Activated CD4-positive, alpha-beta T cell treated with anti-CD3 and anti-CD28 coated beads, Interleukin-2, amount 10 ng/mL, durations not matched to agents 7 days and 5 days (primary cell): ENCODE results near the gene WDR91. TPM values are rescaled to one million over a fixed set of nuclear protein-coding genes. Genes with fewer than 3 reads are reported as not detected.
"Not testable (repeated sequence)": the region's sequence is repeated elsewhere in the genome, so short reads cannot be mapped to it uniquely, and the experiment has no call there.

Source experiments
- CTCF ChIA-PET: fragments of 350-600 bp; sonication (Branson Sonifier 250); formaldehyde crosslinking; loops from one replicate; lab custom pipeline; 2021; ENCODE audit warnings: antibody characterized with exemption; lab: Charles Lee
- POLR2A ChIA-PET: fragments of 350-600 bp; sonication (Branson Sonifier 250); formaldehyde crosslinking; loops from one replicate; lab custom pipeline; 2021; ENCODE audit warnings: antibody characterized with exemption; lab: Charles Lee
- DNase-seq: peaks from one replicate; pipeline ENCODE4 v3.0.0-alpha.2; 2020
- H3K27ac Mint-ChIP-seq: one replicate; pipeline ENCODE4 v1.8.0; 2021; ENCODE audit warnings: mild to moderate bottlenecking, moderate library complexity, mixed read lengths
- H3K27me3 Mint-ChIP-seq: one replicate; pipeline ENCODE4 v1.8.0; 2021; ENCODE audit warnings: mixed read lengths
- H3K36me3 Mint-ChIP-seq: one replicate; pipeline ENCODE4 v1.8.0; 2021; ENCODE audit warnings: low read depth, mixed read lengths
- H3K4me1 Mint-ChIP-seq: one replicate; pipeline ENCODE4 v1.8.0; 2021; ENCODE audit warnings: mixed read lengths
- H3K4me3 Mint-ChIP-seq: one replicate; pipeline ENCODE4 v1.8.0; 2021; ENCODE audit warnings: mild to moderate bottlenecking, moderate library complexity, mixed read lengths
- H3K9me3 Mint-ChIP-seq: one replicate; pipeline ENCODE4 v1.8.0; 2021; ENCODE audit warnings: mixed read lengths
- total RNA-seq, 2 experiments: library from RNA; stranded (reverse); gene quantifications; one replicate each; pipeline ENCODE4 v1.2.3, GENCODE V29; 2021

Gene WDR91
- total RNA-seq, 2 experiments from 2014 or later, result 15.5 to 17.3 TPM

- Mint-ChIP-seq H3K4me3 (no peak overlapping the region), H3K36me3 (peaks cover 60% of the 10 kb centered on the region), H3K4me1 (no peaks in the 10 kb centered on the region), H3K27me3 (no peaks in the 10 kb centered on the region), H3K27ac (no peak overlapping the region), H3K9me3 (peaks cover 40% of the 10 kb centered on the region)
- no peak for DNase-seq
- ChIA-PET CTCF (interaction anchor here (0.6 to 4.4 kb wide), 4 partner anchors 12 to 500 kb away, joined by 3 to 21 read pairs (median 3); partner anchors contain the start of gene CYREN), POLR2A (no interaction called here)
Observed at GRCh38 chr7:135181929-135182678, 29.2 kb downstream of the WDR91 start.

- H3K36me3 Mint-ChIP-seq, result peaks cover 56% of the 10 kb centered on the region
- no peaks in the 10 kb centered on the region for H3K27me3 Mint-ChIP-seq
- H3K4me1 Mint-ChIP-seq, result no peaks in the 10 kb centered on the region
- no peak for DNase-seq
- H3K4me3 Mint-ChIP-seq, result no peak overlapping the region
- H3K27ac Mint-ChIP-seq, result no peak overlapping the region
- peaks cover 40% of the 10 kb centered on the region for H3K9me3 Mint-ChIP-seq
- ChIA-PET CTCF (interaction anchor here (0.6 to 4.4 kb wide), 3 partner anchors 11 to 486 kb away, joined by 3 to 21 read pairs (median 3); partner anchors contain the start of genes CYREN and WDR91), POLR2A (no interaction called here)
Observed at GRCh38 chr7:135181261-135181928, 29.9 kb downstream of the WDR91 start.

GRCh38 chr7:135180122-135180521, 31.2 kb downstream of the WDR91 start:
- H3K4me1 Mint-ChIP-seq, result no peaks in the 10 kb centered on the region
- no peak overlapping the region for H3K27ac Mint-ChIP-seq
- no peaks in the 10 kb centered on the region for H3K27me3 Mint-ChIP-seq
- peaks cover 40% of the 10 kb centered on the region for H3K9me3 Mint-ChIP-seq
- ChIA-PET POLR2A (no interaction called here), CTCF (interaction anchor here (1.4 to 4.4 kb wide), 3 partner anchors 10 to 31 kb away, joined by 3 to 21 read pairs (median 7); partner anchors contain the start of genes CYREN and WDR91)
- no peak overlapping the region for H3K4me3 Mint-ChIP-seq
- H3K36me3 Mint-ChIP-seq, result peaks cover 48% of the 10 kb centered on the region
- no peak for DNase-seq

- POLR2A ChIA-PET, result no interaction called here
- Mint-ChIP-seq H3K27me3 (no peaks in the 10 kb centered on the region), H3K9me3 (peaks cover 40% of the 10 kb centered on the region), H3K4me3 (no peak overlapping the region), H3K36me3 (peaks cover 45% of the 10 kb centered on the region), H3K4me1 (no peaks in the 10 kb centered on the region), H3K27ac (no peak overlapping the region)
- CTCF ChIA-PET, result interaction anchor here (0.8 to 4.4 kb wide), 5 partner anchors 9 to 193 kb away, joined by 4 to 21 read pairs (median 6); partner anchors contain the start of genes AGBL3 and CYREN
- no peak for DNase-seq
Observed at GRCh38 chr7:135179321-135179925, 31.9 kb downstream of the WDR91 start.

- Mint-ChIP-seq H3K4me1 (no peaks in the 10 kb centered on the region), H3K27ac (no peak overlapping the region), H3K9me3 (peaks cover 33% of the 10 kb centered on the region), H3K4me3 (no peak overlapping the region), H3K36me3 (peaks cover 36% of the 10 kb centered on the region), H3K27me3 (no peaks in the 10 kb centered on the region)
- POLR2A ChIA-PET, result no interaction called here
- no peak for DNase-seq
- CTCF ChIA-PET, result interaction anchor here (0.8 to 4.4 kb wide), 3 partner anchors 8 to 192 kb away, joined by 4 to 21 read pairs (median 6); partner anchors contain the start of genes AGBL3 and CYREN
Observed at GRCh38 chr7:135178364-135178763, 33.0 kb downstream of the WDR91 start.

GRCh38 chr7:135177028-135177696, 34.2 kb downstream of the WDR91 start:
- H3K4me3 Mint-ChIP-seq, result no peak overlapping the region
- DNase-seq, result no peak
- no peaks in the 10 kb centered on the region for H3K27me3 Mint-ChIP-seq
- peaks cover 26% of the 10 kb centered on the region for H3K36me3 Mint-ChIP-seq
- H3K27ac Mint-ChIP-seq, result no peak overlapping the region
- H3K4me1 Mint-ChIP-seq, result peaks cover under 1% of the 10 kb centered on the region
- H3K9me3 Mint-ChIP-seq, result peaks cover 26% of the 10 kb centered on the region
- ChIA-PET CTCF (interaction anchor here (1.0 kb wide), 1 partner anchor 12 kb away, joined by 3 read pairs; no protein-coding TSS in a partner anchor), POLR2A (no interaction called here)

GRCh38 chr7:135175931-135176330, 35.4 kb downstream of the WDR91 start:
- ChIA-PET POLR2A (no interaction called here), CTCF (interaction anchor here (1.2 kb wide), 1 partner anchor 28 kb away, joined by 3 read pairs; the partner anchor contains the start of gene TMEM140)
- DNase-seq, result no peak
- Mint-ChIP-seq H3K4me3 (no peak overlapping the region), H3K9me3 (peaks cover 16% of the 10 kb centered on the region), H3K36me3 (peaks cover 15% of the 10 kb centered on the region), H3K4me1 (peaks cover 9% of the 10 kb centered on the region), H3K27ac (no peak overlapping the region), H3K27me3 (no peaks in the 10 kb centered on the region)

GRCh38 chr7:135174941-135175340, 36.4 kb downstream of the WDR91 start:
- CTCF ChIA-PET, result interaction anchor here (0.6 to 1.4 kb wide), 2 partner anchors 8 to 187 kb away, joined by 3 read pairs; no protein-coding TSS in a partner anchor
- Mint-ChIP-seq H3K4me3 (no peak overlapping the region), H3K9me3 (peaks cover 10% of the 10 kb centered on the region), H3K36me3 (peaks cover 8% of the 10 kb centered on the region), H3K27ac (no peak overlapping the region), H3K4me1 (peaks cover 12% of the 10 kb centered on the region), H3K27me3 (no peaks in the 10 kb centered on the region)
- DNase-seq, result no peak
- POLR2A ChIA-PET, result no interaction called here

GRCh38 chr7:135173916-135174315, 37.4 kb downstream of the WDR91 start:
- peaks cover 13% of the 10 kb centered on the region for H3K36me3 Mint-ChIP-seq
- peaks cover 22% of the 10 kb centered on the region for H3K4me1 Mint-ChIP-seq
- POLR2A ChIA-PET, H3K27me3 Mint-ChIP-seq, H3K4me3 Mint-ChIP-seq, DNase-seq, H3K27ac Mint-ChIP-seq, H3K9me3 Mint-ChIP-seq: not testable (repeated sequence)
- CTCF ChIA-PET, result interaction anchor here (0.6 to 1.4 kb wide), 3 partner anchors 9 to 186 kb away, joined by 3 to 5 read pairs (median 3); no protein-coding TSS in a partner anchor

- DNase-seq, H3K9me3 Mint-ChIP-seq, POLR2A ChIA-PET, H3K27me3 Mint-ChIP-seq: not testable (repeated sequence)
- peak overlapping the region; percentile 69 for H3K4me3 Mint-ChIP-seq
- peaks cover 44% of the 10 kb centered on the region for H3K4me1 Mint-ChIP-seq
- peaks cover 32% of the 10 kb centered on the region for H3K36me3 Mint-ChIP-seq
- CTCF ChIA-PET, result interaction anchor here (0.9 to 2.6 kb wide), 7 partner anchors 9 to 220 kb away, joined by 3 to 21 read pairs (median 4); partner anchors contain the start of gene TMEM140
- H3K27ac Mint-ChIP-seq, result peak overlapping the region; percentile 68
Observed at GRCh38 chr7:135171581-135172291, 39.6 kb downstream of the WDR91 start.

GRCh38 chr7:135170998-135171481, 40.3 kb downstream of the WDR91 start:
- H3K27me3 Mint-ChIP-seq, POLR2A ChIA-PET, DNase-seq, H3K9me3 Mint-ChIP-seq: not testable (repeated sequence)
- CTCF ChIA-PET, result interaction anchor here (0.9 to 2.6 kb wide), 11 partner anchors 10 to 535 kb away, joined by 3 to 21 read pairs (median 3); partner anchors contain the start of gene TMEM140
- H3K36me3 Mint-ChIP-seq, result peaks cover 39% of the 10 kb centered on the region
- H3K4me3 Mint-ChIP-seq, result peak overlapping the region; percentile 90
- peak overlapping the region; percentile 91 for H3K27ac Mint-ChIP-seq
- H3K4me1 Mint-ChIP-seq, result peaks cover 49% of the 10 kb centered on the region
